ENCODE results near the gene INO80E.

Gene INO80E

DNA sequence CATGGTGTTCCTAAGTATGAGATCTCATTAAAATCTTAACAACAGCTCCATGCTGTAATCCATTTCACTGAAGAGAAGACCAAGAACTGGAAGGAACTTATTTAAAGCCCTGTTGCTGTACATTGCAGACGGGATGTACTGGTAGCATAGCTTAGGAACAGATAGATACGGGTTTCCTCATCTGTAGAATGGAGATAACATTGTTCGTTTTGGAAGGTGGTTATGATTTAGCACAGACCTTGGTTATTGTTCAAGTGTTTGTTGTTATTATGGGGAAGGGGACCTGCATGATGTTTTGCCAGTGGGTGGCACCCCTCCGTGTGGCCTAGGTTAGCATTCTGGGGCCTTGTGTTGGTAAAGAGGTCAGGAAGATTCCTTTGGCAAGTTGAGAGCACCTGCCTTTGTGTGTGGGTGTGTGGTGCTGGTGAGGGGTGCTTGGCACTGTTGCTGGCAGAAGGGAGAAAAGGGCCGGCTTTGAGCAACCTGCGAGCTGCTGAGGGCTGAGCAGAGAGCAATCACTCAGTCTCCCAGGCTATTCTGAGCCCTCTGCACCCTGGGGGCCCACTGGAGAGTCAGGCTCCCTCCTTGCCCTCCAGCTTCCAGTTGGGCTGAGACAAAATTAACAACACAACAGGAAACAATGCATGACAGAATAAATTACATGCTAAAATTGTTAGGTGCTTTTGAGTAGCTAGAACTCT lies 20.1 kb upstream of the INO80E start:
- no peak for DNase-seq

DNA sequence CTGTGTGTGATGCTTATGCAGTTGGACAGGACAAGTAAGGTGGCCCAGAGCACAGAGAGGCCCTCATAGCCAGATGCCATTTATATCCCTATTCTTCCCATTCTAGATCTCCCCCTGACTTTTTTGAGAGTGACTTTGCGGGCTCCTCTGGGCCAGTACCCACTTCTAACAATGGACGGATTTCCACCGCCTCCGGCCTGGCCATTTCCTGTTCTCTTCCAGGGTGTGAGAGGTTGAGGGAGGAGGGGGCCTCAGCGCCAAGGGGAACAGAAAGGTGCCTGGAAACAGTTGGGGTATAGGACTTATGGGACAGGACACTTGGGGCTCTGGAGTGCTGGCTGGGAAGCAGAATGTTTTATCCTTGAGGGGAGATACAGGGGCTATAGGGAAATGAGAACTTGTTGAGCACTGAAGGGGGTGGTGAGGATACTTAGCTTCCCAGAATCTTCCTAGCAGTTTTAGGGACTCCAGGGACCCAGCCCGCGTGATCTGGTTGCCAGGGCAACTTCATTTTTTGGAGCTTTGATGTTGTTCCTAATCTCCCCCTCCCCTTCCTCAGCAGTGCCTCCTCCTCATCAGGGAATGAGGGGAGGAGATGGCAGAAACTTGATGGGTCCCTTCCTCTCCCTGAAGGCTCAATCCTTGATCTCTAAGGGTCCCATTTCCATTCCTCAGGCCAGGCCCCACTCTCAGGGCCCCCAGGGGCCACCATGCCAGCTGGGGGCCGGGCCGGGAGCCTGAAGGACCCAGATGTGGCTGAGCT lies 18.8 kb upstream of the INO80E start:
- DNase-seq, result no peak

DNA sequence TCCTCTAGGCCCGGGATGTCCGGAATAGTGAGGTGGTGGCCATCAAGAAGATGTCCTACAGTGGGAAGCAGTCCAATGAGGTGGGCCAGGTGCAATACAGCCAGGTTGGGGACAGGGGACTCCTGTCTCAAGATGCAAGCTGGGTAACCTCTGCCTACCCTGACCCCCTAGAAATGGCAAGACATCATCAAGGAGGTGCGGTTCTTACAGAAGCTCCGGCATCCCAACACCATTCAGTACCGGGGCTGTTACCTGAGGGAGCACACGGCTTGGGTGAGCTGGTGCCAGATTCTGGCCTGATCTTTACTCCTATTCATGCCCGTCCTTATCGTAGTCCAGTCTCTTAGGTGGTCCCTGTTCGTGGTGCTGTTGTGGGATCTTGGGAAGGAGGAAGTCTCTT lies 18.0 kb upstream of the INO80E start:
- DNase-seq, result no peak

DNA sequence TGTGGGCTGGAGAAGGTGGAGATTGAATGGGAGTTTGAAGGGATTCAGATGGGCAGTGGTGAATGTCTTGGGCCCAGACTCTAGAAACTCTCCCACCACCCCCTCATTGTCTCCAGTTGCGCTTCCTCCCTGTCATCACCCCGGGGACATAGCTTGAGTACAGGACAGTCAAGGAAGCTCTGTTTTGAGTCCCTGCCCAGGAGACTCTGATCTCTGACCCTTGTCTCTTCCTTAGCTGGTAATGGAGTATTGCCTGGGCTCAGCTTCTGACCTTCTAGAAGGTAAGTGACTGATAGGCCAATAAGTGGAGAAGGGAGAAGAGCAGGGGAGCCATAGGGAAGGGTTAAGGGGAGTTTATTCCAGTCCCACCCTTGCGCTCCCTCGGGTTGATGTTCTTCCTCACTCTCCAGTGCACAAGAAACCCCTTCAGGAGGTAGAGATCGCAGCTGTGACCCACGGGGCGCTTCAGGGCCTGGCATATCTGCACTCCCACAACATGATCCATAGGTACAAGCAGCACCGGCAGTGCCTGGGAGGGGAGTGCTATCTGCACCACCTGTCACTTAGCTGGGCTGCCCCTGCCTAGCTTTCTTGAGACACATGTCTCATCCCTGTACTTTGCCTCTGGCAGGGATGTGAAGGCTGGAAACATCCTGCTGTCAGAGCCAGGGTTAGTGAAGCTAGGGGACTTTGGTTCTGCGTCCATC lies 17.3 kb upstream of the INO80E start:
- DNase-seq, result no peak

DNA sequence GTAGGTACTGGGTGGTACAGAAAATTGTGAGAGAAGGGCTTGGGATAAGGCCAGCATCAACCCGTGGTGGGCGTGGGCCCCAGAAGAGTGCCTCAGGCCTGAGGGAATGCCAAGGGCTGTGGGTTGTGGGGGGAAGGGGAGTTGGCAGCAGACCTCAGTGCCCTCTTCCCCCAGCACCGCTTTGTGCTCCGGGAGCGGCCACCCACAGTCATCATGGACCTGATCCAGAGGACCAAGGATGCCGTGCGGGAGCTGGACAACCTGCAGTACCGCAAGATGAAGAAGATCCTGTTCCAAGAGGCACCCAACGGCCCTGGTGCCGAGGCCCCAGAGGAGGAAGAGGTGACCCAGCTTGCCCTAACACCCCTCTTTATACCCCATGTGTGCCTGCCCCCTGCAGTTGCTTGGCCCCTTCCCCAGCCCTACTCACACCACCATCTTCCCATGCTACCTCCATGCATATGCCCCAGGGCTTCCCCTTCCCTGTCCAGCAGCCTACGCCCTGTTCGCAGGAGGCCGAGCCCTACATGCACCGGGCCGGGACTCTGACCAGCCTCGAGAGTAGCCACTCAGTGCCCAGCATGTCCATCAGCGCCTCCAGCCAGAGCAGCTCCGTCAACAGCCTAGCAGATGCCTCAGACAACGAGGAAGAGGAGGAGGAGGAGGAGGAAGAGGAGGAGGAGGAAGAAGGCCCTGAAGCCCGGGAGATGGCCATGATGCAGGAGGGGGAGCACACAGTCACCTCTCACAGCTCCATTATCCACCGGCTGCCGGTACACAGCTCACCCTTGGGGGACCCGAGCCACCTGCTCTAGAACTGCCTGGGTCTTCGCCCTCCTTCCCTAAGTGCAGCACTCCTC lies 13.3 kb upstream of the INO80E start:
- DNase-seq, result no peak

DNA sequence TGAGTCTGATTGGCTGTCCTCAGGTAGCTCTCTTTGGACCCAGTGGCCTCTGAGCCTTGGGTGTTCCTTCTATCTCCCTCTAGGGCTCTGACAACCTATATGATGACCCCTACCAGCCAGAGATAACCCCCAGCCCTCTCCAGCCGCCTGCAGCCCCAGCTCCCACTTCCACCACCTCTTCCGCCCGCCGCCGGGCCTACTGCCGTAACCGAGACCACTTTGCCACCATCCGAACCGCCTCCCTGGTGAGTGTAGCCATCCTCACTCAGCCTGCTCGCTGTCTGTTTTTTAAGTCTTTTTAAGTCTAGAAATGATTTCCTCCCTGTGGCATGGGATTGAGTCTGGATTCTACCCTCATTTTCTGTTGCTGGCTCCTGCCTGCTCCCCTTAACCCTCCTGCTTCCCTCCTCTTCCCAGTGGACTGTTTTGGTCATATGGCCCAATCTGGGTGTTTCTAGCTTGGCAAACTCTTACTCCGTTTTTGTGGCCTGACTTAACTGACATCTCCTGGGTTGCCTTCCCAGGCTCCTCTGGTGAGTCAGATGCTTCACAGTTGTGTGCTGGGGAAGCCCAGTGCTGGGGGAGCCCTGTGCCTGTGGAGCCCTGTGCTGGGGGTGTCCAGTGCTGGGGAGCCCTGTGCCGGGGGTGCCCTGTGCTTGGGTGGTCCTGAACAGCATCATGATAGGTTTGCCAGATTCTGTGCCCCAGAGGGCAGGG lies 12.5 kb upstream of the INO80E start:
- no peak for DNase-seq

DNA sequence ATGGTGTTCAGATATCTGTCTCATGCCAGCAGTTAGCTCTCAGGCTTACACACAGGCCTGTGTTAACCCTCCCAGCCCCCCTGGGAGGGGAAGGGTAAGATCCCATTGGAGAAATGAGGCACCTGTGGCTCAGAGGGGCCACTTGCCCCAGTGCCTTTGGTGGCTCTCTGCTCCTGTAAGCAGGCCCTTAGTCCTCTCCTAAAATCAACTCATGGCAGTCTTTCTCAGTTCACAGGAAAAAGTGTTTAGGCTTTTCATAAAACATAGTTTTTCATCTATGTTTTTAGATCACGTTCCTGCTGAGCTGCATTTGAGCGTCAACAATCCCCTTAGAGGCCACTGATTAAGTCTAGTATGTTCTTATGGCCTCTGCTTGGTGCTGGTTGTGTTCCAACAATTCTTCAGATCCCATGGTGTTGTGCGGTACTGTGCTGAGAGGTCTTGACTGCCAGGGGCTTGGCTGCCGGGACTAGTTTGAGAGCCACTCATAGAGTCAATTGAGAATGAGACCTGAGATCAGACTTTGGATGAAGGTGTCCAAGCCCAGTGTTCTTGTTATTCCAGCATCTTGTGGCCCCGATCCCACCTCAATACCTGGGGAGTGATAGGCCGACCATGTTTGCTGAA lies 11.8 kb upstream of the INO80E start:
- DNase-seq, result no peak

DNA sequence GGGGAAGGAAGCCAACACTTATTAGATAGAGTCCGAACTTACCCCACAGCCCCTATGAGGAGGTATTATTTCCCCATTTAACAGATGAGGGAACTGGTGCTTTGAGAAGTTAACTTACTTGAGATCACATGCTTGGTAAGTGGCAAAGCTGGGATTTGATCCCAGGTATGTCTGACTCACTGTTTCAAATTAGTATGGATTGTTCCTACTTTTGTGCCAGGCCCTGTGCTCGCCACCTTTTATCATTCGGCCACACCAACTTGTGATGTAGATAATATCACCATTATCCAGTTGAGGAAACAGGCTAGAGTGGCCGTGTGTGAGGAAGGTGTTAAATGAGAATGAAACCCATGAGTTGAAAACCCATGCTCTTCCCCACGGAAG lies 11.3 kb upstream of the INO80E start:
- DNase-seq, result no peak

DNA sequence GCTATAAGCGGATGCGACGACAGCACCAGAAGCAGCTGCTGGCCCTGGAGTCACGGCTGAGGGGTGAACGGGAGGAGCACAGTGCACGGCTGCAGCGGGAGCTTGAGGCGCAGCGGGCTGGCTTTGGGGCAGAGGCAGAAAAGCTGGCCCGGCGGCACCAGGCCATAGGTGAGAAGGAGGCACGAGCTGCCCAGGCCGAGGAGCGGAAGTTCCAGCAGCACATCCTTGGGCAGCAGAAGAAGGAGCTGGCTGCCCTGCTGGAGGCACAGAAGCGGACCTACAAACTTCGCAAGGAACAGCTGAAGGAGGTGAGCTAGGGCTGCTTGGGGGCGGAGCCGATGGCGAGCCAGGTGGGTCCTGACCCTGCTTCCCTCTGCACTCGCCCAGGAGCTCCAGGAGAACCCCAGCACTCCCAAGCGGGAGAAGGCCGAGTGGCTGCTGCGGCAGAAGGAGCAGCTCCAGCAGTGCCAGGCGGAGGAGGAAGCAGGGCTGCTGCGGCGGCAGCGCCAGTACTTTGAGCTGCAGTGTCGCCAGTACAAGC lies 10.7 kb upstream of the INO80E start:
- no peak for DNase-seq

DNA sequence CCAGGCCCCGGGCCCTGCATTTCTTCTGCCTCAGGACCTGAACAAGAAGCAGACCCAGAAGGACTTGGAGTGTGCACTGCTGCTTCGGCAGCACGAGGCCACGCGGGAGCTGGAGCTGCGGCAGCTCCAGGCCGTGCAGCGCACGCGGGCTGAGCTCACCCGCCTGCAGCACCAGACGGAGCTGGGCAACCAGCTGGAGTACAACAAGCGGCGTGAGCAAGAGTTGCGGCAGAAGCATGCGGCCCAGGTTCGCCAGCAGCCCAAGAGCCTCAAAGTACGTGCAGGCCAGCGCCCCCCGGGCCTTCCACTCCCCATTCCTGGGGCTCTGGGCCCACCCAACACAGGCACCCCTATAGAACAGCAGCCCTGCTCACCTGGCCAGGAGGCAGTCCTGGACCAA lies 9.8 kb upstream of the INO80E start:
- DNase-seq, result no peak

DNA sequence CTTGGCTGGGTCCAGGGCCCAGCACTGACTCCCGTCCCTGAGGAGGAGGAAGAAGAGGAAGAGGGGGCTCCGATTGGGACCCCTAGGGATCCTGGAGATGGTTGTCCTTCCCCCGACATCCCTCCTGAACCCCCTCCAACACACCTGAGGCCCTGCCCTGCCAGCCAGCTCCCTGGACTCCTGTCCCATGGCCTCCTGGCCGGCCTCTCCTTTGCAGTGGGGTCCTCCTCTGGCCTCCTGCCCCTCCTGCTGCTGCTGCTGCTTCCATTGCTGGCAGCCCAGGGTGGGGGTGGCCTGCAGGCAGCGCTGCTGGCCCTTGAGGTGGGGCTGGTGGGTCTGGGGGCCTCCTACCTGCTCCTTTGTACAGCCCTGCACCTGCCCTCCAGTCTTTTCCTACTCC lies 9.1 kb upstream of the INO80E start:
- DNase-seq, result no peak

DNA sequence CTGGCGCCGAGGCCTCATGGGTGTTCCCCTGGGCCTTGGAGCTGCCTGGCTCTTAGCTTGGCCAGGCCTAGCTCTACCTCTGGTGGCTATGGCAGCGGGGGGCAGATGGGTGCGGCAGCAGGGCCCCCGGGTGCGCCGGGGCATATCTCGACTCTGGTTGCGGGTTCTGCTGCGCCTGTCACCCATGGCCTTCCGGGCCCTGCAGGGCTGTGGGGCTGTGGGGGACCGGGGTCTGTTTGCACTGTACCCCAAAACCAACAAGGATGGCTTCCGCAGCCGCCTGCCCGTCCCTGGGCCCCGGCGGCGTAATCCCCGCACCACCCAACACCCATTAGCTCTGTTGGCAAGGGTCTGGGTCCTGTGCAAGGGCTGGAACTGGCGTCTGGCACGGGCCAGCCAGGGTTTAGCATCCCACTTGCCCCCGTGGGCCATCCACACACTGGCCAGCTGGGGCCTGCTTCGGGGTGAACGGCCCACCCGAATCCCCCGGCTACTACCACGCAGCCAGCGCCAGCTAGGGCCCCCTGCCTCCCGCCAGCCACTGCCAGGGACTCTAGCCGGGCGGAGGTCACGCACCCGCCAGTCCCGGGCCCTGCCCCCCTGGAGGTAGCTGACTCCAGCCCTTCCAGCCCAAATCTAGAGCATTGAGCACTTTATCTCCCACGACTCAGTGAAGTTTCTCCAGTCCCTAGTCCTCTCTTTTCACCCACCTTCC lies 8.5 kb upstream of the INO80E start:
- DNase-seq, result no peak

DNA sequence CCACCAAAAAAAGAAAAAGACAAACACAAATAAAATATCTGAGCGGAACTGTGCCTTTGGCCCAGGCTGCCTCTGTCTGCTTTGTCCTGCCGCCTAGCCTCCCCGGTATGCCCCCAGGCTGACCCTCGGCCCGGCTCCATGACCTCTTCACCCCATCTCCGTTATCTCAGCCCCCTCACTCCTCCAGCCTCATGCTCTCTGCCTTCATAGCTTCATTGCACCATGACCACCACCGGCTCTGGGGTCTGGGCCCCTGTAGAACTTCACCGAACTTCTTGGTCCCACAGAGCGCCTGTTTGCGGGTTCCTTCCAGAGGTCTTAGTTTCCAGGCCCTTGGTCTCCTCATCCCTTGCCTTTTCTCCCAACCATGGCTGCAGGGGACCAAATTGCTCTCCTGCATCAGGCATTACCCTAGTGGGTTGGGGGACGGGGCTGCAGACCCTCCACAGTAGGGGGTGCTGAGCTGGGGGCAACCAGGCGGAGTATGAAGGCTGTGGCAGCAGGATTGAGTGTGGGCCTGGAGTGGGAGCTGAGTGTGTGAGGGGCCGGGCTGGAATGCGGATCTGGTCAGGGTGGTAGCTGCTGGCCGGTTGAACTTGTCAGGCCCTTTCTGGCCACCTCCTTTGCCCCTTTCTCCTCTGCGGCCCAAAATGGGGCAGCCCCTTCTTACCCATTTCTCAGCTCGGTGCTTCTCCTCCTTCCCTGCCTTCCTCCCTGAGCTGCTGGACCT lies 7.5 kb upstream of the INO80E start:
- no peak for DNase-seq

DNA sequence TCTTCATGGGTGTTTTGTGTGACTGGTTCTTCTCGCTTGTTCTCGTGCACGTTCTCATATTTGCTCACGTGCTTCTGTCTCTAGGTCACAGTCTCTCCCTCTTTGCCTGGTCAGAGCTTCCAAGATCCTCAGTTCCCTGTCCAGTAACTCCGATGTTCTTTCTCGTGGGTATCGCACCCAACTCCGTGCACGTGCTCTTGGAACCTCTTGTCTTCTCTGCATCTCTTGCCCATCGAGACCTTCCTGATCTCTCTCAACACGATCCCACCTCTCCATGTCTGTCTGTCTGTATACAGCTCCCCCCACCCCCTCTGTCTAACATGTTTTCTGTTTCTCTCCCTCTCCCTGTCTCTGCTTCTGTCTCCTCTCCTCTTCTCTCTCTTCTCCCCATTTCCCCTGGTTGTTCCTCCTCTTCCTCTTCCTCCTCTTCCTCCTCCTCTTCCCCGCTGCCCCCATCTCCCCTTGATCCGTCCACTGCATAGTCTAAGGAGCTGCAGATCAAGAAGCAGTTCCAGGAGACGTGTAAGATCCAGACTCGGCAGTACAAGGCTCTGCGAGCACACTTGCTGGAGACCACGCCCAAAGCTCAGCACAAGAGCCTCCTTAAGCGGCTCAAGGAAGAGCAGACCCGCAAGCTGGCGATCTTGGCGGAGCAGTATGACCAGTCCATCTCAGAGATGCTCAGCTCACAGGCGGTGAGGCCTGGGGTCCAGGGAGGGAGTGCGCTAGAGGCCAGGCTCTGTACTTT lies 6.8 kb upstream of the INO80E start:
- no peak for DNase-seq

DNA sequence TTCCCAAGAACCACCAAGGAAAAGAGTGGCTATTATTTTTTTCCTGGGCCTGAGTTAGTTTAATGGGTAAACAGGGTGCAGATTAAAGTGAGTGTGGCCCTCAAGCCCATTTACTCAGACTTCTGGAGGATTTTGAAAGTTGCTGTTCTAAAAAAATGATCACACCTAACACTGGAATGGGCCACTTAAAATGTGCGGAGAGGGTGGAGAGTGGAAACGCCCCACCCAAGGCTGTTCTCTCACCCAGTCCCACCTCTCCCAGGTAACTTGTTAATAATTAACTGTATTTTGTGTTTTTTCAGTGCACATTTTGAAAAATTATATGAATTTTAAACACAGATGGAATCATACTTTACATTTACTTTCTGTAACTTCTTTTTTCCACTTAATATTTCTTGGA lies 6.0 kb upstream of the INO80E start:
- DNase-seq, result no peak

DNA sequence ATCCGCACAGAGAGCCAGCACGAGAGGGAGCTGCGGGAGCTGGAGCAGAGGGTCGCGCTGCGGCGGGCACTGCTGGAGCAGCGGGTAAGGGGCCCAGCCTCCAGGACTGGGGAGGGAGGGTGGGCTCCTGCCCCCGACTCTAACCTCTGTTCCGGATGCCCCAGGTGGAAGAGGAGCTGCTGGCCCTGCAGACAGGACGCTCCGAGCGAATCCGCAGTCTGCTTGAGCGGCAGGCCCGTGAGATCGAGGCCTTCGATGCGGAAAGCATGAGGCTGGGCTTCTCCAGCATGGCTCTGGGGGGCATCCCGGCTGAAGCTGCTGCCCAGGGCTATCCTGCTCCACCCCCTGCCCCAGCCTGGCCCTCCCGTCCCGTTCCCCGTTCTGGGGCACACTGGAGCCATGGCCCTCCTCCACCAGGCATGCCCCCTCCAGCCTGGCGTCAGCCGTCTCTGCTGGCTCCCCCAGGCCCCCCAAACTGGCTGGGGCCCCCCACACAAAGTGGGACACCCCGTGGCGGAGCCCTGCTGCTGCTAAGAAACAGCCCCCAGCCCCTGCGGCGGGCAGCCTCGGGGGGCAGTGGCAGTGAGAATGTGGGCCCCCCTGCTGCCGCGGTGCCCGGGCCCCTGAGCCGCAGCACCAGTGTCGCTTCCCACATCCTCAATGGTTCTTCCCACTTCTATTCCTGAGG lies 5.0 kb upstream of the INO80E start:
- DNase-seq, result no peak

DNA sequence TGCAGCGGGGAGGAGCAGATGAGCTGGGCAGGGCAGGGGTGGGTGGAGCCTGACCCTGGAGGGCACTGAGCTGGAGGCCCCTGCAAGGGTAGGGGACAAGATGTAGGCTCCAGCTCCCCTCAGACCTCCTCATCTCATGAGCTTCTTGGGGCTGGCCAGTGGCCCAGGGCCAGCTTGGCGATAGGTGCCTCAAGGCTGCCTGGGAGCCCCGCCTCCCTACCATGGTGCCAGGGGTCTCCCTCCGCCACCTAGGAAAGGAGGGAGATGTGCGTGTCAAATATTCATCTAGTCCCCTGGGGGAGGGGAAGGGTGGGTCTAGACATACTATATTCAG lies 4.5 kb upstream of the INO80E start:
- no peak for DNase-seq

DNA sequence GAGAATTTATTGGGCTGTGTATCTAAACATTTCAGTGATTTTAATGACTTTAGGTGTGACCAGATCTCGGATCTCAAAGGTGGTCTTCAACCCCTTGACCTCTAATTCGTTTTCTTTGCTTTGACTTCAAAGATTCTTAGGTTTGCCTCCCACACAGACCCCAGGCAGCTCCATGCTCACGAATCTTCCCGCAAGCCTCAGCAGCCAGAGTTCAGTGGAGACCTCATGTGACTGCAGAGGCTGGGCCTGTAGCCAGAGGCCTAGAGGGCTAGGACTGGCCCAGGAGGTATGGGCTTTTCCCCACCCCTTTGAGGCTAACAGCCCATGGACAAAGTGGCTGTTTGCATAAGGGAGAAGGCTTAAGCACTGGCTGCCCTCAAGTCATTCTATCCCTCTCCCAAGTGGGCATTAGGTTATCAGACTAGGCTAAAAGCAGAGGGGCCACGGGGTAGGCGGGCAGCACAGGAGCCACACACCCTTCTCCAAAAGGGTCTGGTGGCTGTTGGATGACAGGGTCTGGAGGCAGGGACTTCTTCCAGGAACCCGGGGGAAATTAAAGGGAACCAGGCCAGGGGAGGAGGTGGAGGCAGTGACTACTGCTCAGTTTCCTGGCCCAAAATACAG lies 3.6 kb upstream of the INO80E start:
- no peak for DNase-seq
